WTC11 (cell line): ENCODE data around the gene ISM1. TPM values are rescaled to one million over a fixed set of nuclear protein-coding genes. Genes with fewer than 3 reads are reported as not detected.

ENCODE experiments used
- ATAC-seq: fragments of 200-7000 bp; cut with Tn5 transposase; 2 replicates; pipeline ENCODE4 v1.10.0; 2021; ENCODE audit warnings: mild to moderate bottlenecking, moderate library complexity
- CTCF ChIA-PET: fragments of 300-600 bp; sonication (Branson Sonifier 250); formaldehyde crosslinking; loops from one replicate; lab custom pipeline; 2021; ENCODE audit warnings: antibody characterized with exemption; lab: Charles Lee
- POLR2A ChIA-PET: fragments of 350-600 bp; sonication (Branson Sonifier 250); formaldehyde crosslinking; loops from one replicate; lab custom pipeline; 2021; ENCODE audit warnings: antibody characterized with exemption; lab: Charles Lee
- DNase-seq: peaks from one replicate; pipeline ENCODE4 v3.0.0; 2021; ENCODE audit warnings: low spot score
- H3K27ac Mint-ChIP-seq: 2 replicates; pipeline ENCODE4 v1.8.0; 2021; ENCODE audit warnings: mixed read lengths
- H3K27me3 Mint-ChIP-seq: 2 replicates; pipeline ENCODE4 v1.8.0; 2021; ENCODE audit warnings: low read depth, mild to moderate bottlenecking, moderate library complexity, mixed read lengths
- H3K36me3 Mint-ChIP-seq: 2 replicates; pipeline ENCODE4 v1.8.0; 2021; ENCODE audit warnings: mixed read lengths
- H3K4me1 Mint-ChIP-seq: 2 replicates; pipeline ENCODE4 v1.8.0; 2022; ENCODE audit warnings: mixed read lengths
- H3K4me3 Mint-ChIP-seq: 2 replicates; pipeline ENCODE4 v1.8.0; 2021; ENCODE audit warnings: mild to moderate bottlenecking, moderate library complexity, mixed read lengths
- H3K9me3 Mint-ChIP-seq: 2 replicates; pipeline ENCODE4 v1.8.0; 2021; ENCODE audit warnings: mixed read lengths
- CBFB ChIP-seq: sonication (generic); formaldehyde crosslinking; IDR thresholded peaks from 2 replicates; pipeline ENCODE4 v1.8.1; 2022; ENCODE audit warnings: mild to moderate bottlenecking, low read depth, missing genetic modification reagents
- CTCF ChIP-seq: fragments of 200-600 bp; IDR thresholded peaks from 2 replicates; pipeline ENCODE4 v1.8.0; 2022; ENCODE audit warnings: antibody characterized with exemption
- E2F5 ChIP-seq: sonication (generic); formaldehyde crosslinking; IDR thresholded peaks from 2 replicates; pipeline ENCODE4 v1.8.1; 2022; ENCODE audit warnings: mild to moderate bottlenecking, moderate library complexity, missing genetic modification reagents
- ELF4 ChIP-seq: sonication (generic); formaldehyde crosslinking; IDR thresholded peaks from 2 replicates; pipeline ENCODE4 v1.8.1; 2022; ENCODE audit warnings: low read depth, mild to moderate bottlenecking, moderate library complexity, missing genetic modification reagents
- FOXP1 ChIP-seq: sonication (generic); formaldehyde crosslinking; IDR thresholded peaks from 2 replicates; pipeline ENCODE4 v1.8.0; 2022; ENCODE audit warnings: missing genetic modification reagents, mild to moderate bottlenecking, moderate library complexity, borderline replicate concordance
- GABPB1 ChIP-seq: sonication (generic); formaldehyde crosslinking; IDR thresholded peaks from 2 replicates; pipeline ENCODE4 v1.8.1; 2023; ENCODE audit warnings: mild to moderate bottlenecking, missing genetic modification reagents
- STAT6 ChIP-seq: sonication (generic); formaldehyde crosslinking; conservative IDR thresholded peaks from 2 replicates; pipeline ENCODE4 v1.8.1; 2023; ENCODE audit warnings: mild to moderate bottlenecking, low read depth, missing genetic modification reagents, moderate library complexity
- TEAD1 ChIP-seq: sonication (generic); formaldehyde crosslinking; IDR thresholded peaks from 2 replicates; pipeline ENCODE4 v1.8.0; 2022; ENCODE audit warnings: mild to moderate bottlenecking, missing genetic modification reagents
- ZNF121 ChIP-seq: sonication (generic); formaldehyde crosslinking; IDR thresholded peaks from 2 replicates; pipeline ENCODE4 v1.8.0; 2023; ENCODE audit warnings: missing genetic modification reagents
- ZNF138 ChIP-seq: sonication (generic); formaldehyde crosslinking; conservative IDR thresholded peaks from 2 replicates; pipeline ENCODE4 v1.8.1; 2022; ENCODE audit warnings: mild to moderate bottlenecking, moderate library complexity, missing genetic modification reagents
- ZNF671 ChIP-seq: fragments of 250-450 bp; sonication (Bioruptor Pico); IDR thresholded peaks from 2 replicates; pipeline ENCODE4 v1.8.0; 2021; ENCODE audit warnings: mild to moderate bottlenecking
- total RNA-seq: library from RNA; stranded (reverse); gene quantifications from 3 replicates; pipeline ENCODE4 v1.2.3, GENCODE V29; 2021
- TF ChIP-seq, protein P1 (sequence below): sonication (generic); formaldehyde crosslinking; IDR thresholded peaks from 2 replicates; pipeline ENCODE4 v1.8.1; 2023; ENCODE audit warnings: mild to moderate bottlenecking, missing genetic modification reagents
- TF ChIP-seq, protein P2 (sequence below): sonication (generic); formaldehyde crosslinking; IDR thresholded peaks from 2 replicates; pipeline ENCODE4 v1.8.0; 2023; ENCODE audit warnings: missing genetic modification reagents, mild to moderate bottlenecking, borderline replicate concordance
- TF ChIP-seq, protein P3 (sequence below): sonication (generic); formaldehyde crosslinking; IDR thresholded peaks from 2 replicates; pipeline ENCODE4 v1.8.1; 2022; ENCODE audit warnings: low read depth, mild to moderate bottlenecking, moderate library complexity, missing genetic modification reagents, borderline replicate concordance

Gene ISM1
- total RNA-seq, 1 experiment from 2014 or later, result 0.52 TPM

DNA sequence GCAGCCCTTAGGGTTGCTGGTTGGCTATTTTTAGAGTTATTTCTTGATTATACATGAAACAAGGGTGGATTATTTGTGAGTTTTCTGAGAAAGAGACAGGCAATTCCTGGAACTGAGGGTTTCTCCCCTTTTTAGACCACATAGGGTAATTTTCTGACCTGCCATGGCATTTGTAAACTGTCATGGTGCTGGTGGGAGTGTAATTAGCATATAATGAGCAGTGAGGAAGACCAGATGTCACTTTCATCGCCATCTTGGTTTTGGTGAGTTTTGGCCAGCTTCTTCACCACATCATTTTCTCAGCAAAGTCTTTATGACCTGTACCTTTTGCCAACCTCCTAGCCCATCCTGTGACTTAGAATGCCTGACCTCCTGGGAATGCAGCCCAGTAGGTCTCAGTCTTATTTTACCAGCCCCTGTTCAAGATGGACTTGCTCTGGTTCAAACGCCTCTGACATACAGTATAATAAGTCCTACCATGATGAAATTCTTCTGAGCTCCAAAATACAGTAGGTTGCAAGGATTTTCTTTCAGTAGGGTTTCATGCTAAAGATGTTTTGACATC is 117.1 kb downstream of the ISM1 start (continued):
- TF ChIP-seq STAT6 (no peak), TEAD1 (CRISPR knock-in tag) (no peak), ELF4 (CRISPR knock-in tag) (no peak), ZNF671 (no peak), CTCF (no peak), FOXP1 (CRISPR knock-in tag) (no peak)
- TF ChIP-seq, protein P1, sequence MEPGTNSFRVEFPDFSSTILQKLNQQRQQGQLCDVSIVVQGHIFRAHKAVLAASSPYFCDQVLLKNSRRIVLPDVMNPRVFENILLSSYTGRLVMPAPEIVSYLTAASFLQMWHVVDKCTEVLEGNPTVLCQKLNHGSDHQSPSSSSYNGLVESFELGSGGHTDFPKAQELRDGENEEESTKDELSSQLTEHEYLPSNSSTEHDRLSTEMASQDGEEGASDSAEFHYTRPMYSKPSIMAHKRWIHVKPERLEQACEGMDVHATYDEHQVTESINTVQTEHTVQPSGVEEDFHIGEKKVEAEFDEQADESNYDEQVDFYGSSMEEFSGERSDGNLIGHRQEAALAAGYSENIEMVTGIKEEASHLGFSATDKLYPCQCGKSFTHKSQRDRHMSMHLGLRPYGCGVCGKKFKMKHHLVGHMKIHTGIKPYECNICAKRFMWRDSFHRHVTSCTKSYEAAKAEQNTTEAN (CRISPR knock-in tag), result no peak
- TF ChIP-seq, protein P2, sequence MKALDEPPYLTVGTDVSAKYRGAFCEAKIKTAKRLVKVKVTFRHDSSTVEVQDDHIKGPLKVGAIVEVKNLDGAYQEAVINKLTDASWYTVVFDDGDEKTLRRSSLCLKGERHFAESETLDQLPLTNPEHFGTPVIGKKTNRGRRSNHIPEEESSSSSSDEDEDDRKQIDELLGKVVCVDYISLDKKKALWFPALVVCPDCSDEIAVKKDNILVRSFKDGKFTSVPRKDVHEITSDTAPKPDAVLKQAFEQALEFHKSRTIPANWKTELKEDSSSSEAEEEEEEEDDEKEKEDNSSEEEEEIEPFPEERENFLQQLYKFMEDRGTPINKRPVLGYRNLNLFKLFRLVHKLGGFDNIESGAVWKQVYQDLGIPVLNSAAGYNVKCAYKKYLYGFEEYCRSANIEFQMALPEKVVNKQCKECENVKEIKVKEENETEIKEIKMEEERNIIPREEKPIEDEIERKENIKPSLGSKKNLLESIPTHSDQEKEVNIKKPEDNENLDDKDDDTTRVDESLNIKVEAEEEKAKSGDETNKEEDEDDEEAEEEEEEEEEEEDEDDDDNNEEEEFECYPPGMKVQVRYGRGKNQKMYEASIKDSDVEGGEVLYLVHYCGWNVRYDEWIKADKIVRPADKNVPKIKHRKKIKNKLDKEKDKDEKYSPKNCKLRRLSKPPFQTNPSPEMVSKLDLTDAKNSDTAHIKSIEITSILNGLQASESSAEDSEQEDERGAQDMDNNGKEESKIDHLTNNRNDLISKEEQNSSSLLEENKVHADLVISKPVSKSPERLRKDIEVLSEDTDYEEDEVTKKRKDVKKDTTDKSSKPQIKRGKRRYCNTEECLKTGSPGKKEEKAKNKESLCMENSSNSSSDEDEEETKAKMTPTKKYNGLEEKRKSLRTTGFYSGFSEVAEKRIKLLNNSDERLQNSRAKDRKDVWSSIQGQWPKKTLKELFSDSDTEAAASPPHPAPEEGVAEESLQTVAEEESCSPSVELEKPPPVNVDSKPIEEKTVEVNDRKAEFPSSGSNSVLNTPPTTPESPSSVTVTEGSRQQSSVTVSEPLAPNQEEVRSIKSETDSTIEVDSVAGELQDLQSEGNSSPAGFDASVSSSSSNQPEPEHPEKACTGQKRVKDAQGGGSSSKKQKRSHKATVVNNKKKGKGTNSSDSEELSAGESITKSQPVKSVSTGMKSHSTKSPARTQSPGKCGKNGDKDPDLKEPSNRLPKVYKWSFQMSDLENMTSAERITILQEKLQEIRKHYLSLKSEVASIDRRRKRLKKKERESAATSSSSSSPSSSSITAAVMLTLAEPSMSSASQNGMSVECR (CRISPR knock-in tag), result no peak

GRCh38 chr20:13338999-13339411 is 117.9 kb downstream of the ISM1 start:
- Mint-ChIP-seq H3K27ac (no peak overlapping the region), H3K4me1 (peaks cover 17% of the 10 kb centered on the region), H3K36me3 (no peaks in the 10 kb centered on the region; the same call in 1 of the 2 replicates), H3K9me3 (peaks cover 7% of the 10 kb centered on the region), H3K4me3 (no peak overlapping the region), H3K27me3 (no peaks in the 10 kb centered on the region)
- ChIA-PET CTCF (interaction anchor here (1.5 kb wide), 1 partner anchor 207 kb away, joined by 5 read pairs; no protein-coding TSS in a partner anchor), POLR2A (no interaction called here)
- TF ChIP-seq ZNF121 (CRISPR knock-in tag), result no peak
- TF ChIP-seq, protein P3, sequence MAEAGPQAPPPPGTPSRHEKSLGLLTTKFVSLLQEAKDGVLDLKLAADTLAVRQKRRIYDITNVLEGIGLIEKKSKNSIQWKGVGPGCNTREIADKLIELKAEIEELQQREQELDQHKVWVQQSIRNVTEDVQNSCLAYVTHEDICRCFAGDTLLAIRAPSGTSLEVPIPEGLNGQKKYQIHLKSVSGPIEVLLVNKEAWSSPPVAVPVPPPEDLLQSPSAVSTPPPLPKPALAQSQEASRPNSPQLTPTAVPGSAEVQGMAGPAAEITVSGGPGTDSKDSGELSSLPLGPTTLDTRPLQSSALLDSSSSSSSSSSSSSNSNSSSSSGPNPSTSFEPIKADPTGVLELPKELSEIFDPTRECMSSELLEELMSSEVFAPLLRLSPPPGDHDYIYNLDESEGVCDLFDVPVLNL (CRISPR knock-in tag), result no peak
- peak; percentile 54; the same call in 1 of the 2 replicates for TF ChIP-seq GABPB1 (CRISPR knock-in tag)
- no peak for TF ChIP-seq CBFB (CRISPR knock-in tag)
- TF ChIP-seq E2F5 (CRISPR knock-in tag), result no peak
- TF ChIP-seq ZNF138 (CRISPR knock-in tag), result no peak
- no peak for ATAC-seq
- no peak for DNase-seq
